Skeletal muscle tissue (tissue), 4 donors: ENCODE data around the gene ROBO1. TPM values are rescaled to one million over a fixed set of nuclear protein-coding genes. Genes with fewer than 3 reads are reported as not detected.
"Not testable (repeated sequence)": the region's sequence is repeated elsewhere in the genome, so short reads cannot be mapped to it uniquely, and the experiment has no call there.

Experiments used
- H3K27ac ChIP-seq: one replicate; pipeline ENCODE4 v1.7.0; 2013; ENCODE audit warnings: mild to moderate bottlenecking, low read depth, low read length, inconsistent platforms
- H3K27me3 ChIP-seq, 3 donors: one replicate each; pipeline ENCODE4 v1.7.0; 2013; ENCODE audit warnings: low read length in 3 of 3; ENCODE audit not compliant: control insufficient read depth in 3 of 3, insufficient read depth in 3 of 3
- H3K36me3 ChIP-seq, 3 donors: one replicate each; pipeline ENCODE4 v1.7.0; 2013; ENCODE audit warnings: low read length in 3 of 3; ENCODE audit not compliant: control insufficient read depth in 3 of 3, insufficient read depth in 3 of 3
- H3K4me1 ChIP-seq, 3 donors: one replicate each; pipeline ENCODE4 v1.7.0; 2013; ENCODE audit warnings: low read length in 3 of 3, mild to moderate bottlenecking in 3 of 3; ENCODE audit not compliant: control insufficient read depth in 3 of 3, insufficient read depth in 3 of 3
- H3K4me3 ChIP-seq, 3 donors: one replicate each; pipeline ENCODE4 v1.7.0; 2013; ENCODE audit warnings: low read length in 3 of 3
- H3K9ac ChIP-seq, 3 donors: one replicate each; pipeline ENCODE4 v1.7.0; 2013; ENCODE audit warnings: low read length in 3 of 3, mild to moderate bottlenecking in 3 of 3, moderate library complexity in 2 of 3, low read depth in 1 of 3
- H3K9me3 ChIP-seq, 3 donors: one replicate each; pipeline ENCODE4 v1.7.0; 2013; ENCODE audit warnings: low read length in 3 of 3; ENCODE audit not compliant: control insufficient read depth in 3 of 3
- total RNA-seq: library from RNA; depleted of rRNA; stranded (reverse); fragments of >200 nt; gene quantifications from one replicate; pipeline ENCODE4 v1.2.3, GENCODE V29; 2014
- donor health status: Osteomylitis.

Gene ROBO1
- total RNA-seq, 1 donor from 2014 or later = 20.4 TPM

DNA sequence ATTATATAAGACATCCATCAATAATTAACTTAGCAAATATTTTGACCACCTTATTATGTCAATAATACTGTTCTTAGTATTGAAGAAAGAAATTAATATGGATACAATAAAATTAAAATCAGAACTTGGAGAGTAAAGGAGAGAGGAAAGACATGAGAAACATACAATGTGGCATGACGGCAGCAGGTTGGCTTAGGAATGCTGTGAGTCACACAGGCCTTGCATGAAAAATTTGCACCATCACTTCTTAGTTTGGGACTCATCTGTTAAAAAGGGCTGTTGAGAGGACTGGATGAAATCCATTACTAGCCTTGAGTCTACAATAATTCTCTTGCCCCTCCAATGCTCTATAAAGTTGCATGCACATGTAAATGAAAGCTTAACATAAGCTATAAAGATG, 880.8 kb downstream of the ROBO1 start:
- H3K27ac ChIP-seq = no peak overlapping the region
- H3K36me3 ChIP-seq = no peaks in the 10 kb centered on the region
- H3K27me3 ChIP-seq = no peaks in the 10 kb centered on the region
- no peak overlapping the region for H3K9ac ChIP-seq
- peaks cover 0 to 3% (median 0%) of the 10 kb centered on the region in 3 donors for H3K4me1 ChIP-seq
- no peaks in the 10 kb centered on the region for H3K9me3 ChIP-seq
- H3K4me3 ChIP-seq = no peak overlapping the region

GRCh38 chr3:78884567-78884966, 883.2 kb downstream of the ROBO1 start:
- H3K4me1 ChIP-seq, H3K27ac ChIP-seq, H3K9ac ChIP-seq, H3K9me3 ChIP-seq, H3K36me3 ChIP-seq, H3K4me3 ChIP-seq, H3K27me3 ChIP-seq: not testable (repeated sequence)

DNA sequence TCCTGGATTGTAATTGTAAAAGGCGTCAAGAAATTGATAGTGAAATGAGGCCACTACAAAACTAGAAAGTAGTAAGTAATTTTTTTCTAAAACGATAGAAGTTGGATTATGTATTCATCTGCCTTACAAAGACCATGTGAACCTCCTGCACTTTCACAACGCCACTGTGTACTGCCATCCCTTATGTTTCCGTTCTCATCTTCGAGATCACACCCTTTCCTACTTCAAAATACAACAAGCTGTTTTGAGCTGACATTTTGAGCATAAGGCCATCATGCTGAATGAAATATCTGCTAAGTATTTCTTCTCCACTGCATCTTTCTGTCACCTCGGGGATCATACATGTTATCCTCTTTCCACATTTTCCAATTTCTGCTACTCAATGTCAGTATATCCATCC, 885.5 kb downstream of the ROBO1 start:
- H3K27ac ChIP-seq = no peak overlapping the region
- H3K9me3 ChIP-seq = no peaks in the 10 kb centered on the region
- peaks cover 0 to 4% (median 0%) of the 10 kb centered on the region in 3 donors for H3K4me1 ChIP-seq
- H3K4me3 ChIP-seq = no peak overlapping the region
- no peak overlapping the region for H3K9ac ChIP-seq
- H3K27me3 ChIP-seq = no peaks in the 10 kb centered on the region
- no peaks in the 10 kb centered on the region for H3K36me3 ChIP-seq

DNA sequence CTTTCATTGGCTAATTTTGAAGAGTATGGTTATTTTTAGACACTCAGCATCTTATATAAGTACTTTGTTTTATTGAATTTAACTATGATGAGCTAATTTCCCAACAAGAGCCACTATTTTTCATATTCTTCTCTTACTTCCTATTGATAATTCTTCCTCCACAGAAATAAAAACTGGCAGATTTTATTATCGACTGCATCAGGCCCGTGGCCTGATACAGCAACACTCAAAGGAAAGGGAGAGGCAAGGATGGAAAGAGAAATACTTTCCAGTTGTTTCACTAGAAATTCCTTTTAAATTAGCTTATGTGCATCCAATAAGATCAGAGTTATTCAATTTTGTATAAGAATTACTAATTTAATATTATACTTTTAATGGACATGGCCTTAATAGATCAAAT, 886.3 kb downstream of the ROBO1 start:
- no peaks in the 10 kb centered on the region for H3K36me3 ChIP-seq
- peak overlapping the region in 1 of 3 donors; percentile 18 for H3K4me3 ChIP-seq
- H3K4me1 ChIP-seq = peaks cover 0 to 4% (median 0%) of the 10 kb centered on the region in 3 donors
- H3K9me3 ChIP-seq = no peaks in the 10 kb centered on the region
- H3K27ac ChIP-seq = no peak overlapping the region
- no peak overlapping the region for H3K9ac ChIP-seq
- H3K27me3 ChIP-seq = no peaks in the 10 kb centered on the region

DNA sequence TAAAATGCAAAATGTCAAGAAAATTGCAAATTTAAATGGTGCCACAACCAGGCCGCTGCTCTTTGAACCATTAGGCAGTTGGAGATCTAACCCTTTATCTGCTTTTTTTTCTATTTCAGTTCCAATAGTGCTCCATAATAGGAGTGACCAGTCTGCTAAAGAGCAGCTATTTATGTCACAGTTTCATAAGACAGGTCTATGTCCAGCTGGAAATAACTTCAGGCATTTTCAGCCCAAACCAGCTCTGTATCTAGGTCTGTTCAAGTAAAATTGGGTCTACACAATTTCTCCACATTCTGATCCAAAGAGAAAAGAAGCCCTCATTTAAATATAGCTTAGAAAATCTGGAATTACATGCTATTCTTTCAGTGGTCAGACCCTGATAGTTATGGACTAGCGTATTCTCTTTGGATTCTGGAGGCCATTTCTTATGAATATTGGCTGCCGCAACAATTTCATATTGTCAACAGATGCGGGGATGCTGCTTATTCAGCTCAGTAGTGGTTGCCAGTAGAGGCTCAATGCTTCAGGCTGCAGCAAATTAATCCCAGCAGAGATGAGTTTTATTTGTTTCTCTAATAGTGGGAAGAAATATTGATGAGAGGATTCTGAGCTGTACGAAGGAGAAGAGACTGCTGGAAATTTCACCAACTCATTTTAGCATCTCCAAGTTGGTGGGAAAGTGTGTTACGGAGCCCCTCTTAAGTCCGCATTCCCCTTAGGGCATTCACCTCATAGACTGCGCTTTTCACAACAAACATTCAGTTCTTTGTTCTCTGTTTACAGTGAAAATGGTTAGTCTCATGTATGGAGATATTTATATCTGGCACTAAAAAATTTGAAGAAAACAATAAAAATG, 887.0 kb downstream of the ROBO1 start:
- Histone ChIP-seq H3K9ac (peak overlapping the region in 1 of 3 donors; percentile 44), H3K4me3 (peak overlapping the region in 1 of 3 donors; percentile 18)

DNA sequence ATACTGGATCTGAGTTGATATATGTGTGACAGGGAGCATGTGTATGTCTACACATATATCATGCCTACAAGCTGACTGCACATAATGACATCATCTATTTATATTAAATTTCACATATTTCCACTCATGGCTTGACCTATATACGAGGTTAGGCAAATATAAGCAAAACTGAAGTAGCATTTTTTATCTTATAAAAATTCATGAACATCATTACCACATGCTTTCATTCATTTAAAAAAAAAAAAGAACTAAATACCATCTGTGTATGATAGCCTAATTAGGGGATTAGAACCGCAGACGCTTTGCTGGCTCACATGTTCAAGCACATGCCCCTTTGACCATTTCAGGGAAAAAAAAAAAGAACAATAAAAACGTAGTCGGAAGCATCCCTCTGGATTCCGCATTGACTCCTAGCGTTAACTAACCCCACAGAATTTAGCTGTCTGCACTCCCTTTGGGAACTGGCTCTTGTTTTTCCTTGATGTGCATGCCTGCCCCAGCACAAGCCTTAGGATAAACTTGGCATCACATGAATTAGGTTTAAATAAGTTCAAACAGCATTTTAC, 888.4 kb downstream of the ROBO1 start:
- no peaks in the 10 kb centered on the region for H3K36me3 ChIP-seq
- H3K4me3 ChIP-seq = no peak overlapping the region
- no peaks in the 10 kb centered on the region for H3K9me3 ChIP-seq
- H3K9ac ChIP-seq = no peak overlapping the region
- no peak overlapping the region for H3K27ac ChIP-seq
- peaks cover 0 to 4% (median 0%) of the 10 kb centered on the region in 3 donors for H3K4me1 ChIP-seq
- no peaks in the 10 kb centered on the region for H3K27me3 ChIP-seq

More for the DNA sequence above, 887.0 kb downstream of the ROBO1 start:
- no peaks in the 10 kb centered on the region for H3K27me3 ChIP-seq
- H3K4me1 ChIP-seq = peaks cover 0 to 4% (median 0%) of the 10 kb centered on the region in 3 donors
- H3K9me3 ChIP-seq = no peaks in the 10 kb centered on the region
- H3K36me3 ChIP-seq = no peaks in the 10 kb centered on the region
- H3K27ac ChIP-seq = peak overlapping the region; percentile 49

DNA sequence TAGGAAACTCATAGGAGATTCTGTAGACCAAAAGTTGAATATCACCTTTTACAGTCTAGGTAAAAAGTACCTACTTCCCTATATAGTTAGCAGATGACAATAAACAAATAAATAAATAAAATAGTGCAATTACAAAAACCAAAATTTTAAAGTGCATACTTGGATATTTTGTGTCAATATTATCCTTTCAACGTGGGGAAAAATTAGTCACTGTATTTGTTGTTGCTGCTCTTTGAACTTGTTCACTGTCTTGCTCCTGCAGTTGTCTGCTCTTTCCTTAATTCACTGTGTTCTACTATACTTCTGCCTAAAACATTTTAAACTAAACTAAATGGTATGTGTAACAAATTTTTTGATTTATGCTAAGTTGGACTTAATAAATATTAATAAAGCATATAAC, 889.0 kb downstream of the ROBO1 start:
- Histone ChIP-seq H3K4me1 (peaks cover 0 to 4% (median 0%) of the 10 kb centered on the region in 3 donors), H3K9ac (no peak overlapping the region), H3K36me3 (no peaks in the 10 kb centered on the region), H3K27ac (no peak overlapping the region), H3K27me3 (no peaks in the 10 kb centered on the region), H3K9me3 (no peaks in the 10 kb centered on the region), H3K4me3 (no peak overlapping the region)

DNA sequence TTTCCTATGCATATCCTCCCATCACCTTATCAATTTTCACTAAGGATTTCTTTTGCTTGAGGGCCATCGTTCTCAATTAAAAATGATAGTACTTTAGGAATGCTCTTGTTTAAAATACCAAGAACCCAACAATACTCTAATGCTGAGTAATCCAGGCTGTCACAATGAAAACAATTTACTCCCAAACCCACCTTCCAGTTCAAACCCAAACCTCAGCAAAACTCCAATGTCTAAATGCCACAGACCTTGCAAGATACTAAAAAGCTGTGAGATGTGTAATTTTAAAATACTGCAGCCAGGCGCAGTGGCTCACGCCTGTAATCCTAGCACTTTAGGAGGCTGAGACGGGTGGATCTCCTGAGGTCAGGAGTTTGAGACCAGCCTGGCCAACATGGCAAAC, 889.8 kb downstream of the ROBO1 start:
- Histone ChIP-seq H3K27ac (no peak overlapping the region), H3K9ac (no peak overlapping the region)

GRCh38 chr3:78875851-78876250, 891.9 kb downstream of the ROBO1 start:
- Histone ChIP-seq H3K4me3 (no peak overlapping the region), H3K9me3 (no peaks in the 10 kb centered on the region), H3K27ac (no peak overlapping the region), H3K9ac (no peak overlapping the region), H3K4me1 (no peaks in the 10 kb centered on the region), H3K36me3 (no peaks in the 10 kb centered on the region), H3K27me3 (no peaks in the 10 kb centered on the region)

More for the DNA sequence above, 889.8 kb downstream of the ROBO1 start:
- H3K4me3 ChIP-seq = no peak overlapping the region
- H3K9me3 ChIP-seq = no peaks in the 10 kb centered on the region
- H3K27me3 ChIP-seq = no peaks in the 10 kb centered on the region
- no peaks in the 10 kb centered on the region for H3K36me3 ChIP-seq
- peaks cover 0 to 4% (median 0%) of the 10 kb centered on the region in 3 donors for H3K4me1 ChIP-seq

GRCh38 chr3:78875436-78875835, 892.4 kb downstream of the ROBO1 start:
- H3K9me3 ChIP-seq = no peaks in the 10 kb centered on the region
- H3K36me3 ChIP-seq = no peaks in the 10 kb centered on the region
- H3K9ac ChIP-seq = no peak overlapping the region
- H3K27me3 ChIP-seq = no peaks in the 10 kb centered on the region
- H3K4me3 ChIP-seq = no peak overlapping the region
- no peak overlapping the region for H3K27ac ChIP-seq
- H3K4me1 ChIP-seq = no peaks in the 10 kb centered on the region
